RWPE1 (cell line): ENCODE data around the gene INS.

Experiments used
- CTCF ChIA-PET: fragments of 350-600 bp; sonication (Branson Sonifier 250); formaldehyde crosslinking; extraction: SDS; loops from one replicate; lab custom pipeline; 2021; lab: Yijun Ruan, JAX
- POLR2A ChIA-PET: fragments of 400-600 bp; formaldehyde crosslinking; extraction: SDS; loops from one replicate; lab custom pipeline; 2020; ENCODE audit warnings: antibody characterized with exemption; ENCODE audit not compliant: low non-redundant PET; lab: Yijun Ruan, JAX
- DNase-seq: peaks from one replicate; pipeline ENCODE4 v3.0.0; 2012; ENCODE audit warnings: low spot score
- H3K27ac ChIP-seq: fragments of 450-650 bp; 2 replicates; pipeline ENCODE4 v1.5.1; 2017
- TF ChIP-seq, protein P1 (sequence below): fragments of 450-650 bp; conservative IDR thresholded peaks from 2 replicates; pipeline ENCODE4 v1.5.1; 2017; ENCODE audit warnings: low read depth, mild to moderate bottlenecking

The INS gene

DNA sequence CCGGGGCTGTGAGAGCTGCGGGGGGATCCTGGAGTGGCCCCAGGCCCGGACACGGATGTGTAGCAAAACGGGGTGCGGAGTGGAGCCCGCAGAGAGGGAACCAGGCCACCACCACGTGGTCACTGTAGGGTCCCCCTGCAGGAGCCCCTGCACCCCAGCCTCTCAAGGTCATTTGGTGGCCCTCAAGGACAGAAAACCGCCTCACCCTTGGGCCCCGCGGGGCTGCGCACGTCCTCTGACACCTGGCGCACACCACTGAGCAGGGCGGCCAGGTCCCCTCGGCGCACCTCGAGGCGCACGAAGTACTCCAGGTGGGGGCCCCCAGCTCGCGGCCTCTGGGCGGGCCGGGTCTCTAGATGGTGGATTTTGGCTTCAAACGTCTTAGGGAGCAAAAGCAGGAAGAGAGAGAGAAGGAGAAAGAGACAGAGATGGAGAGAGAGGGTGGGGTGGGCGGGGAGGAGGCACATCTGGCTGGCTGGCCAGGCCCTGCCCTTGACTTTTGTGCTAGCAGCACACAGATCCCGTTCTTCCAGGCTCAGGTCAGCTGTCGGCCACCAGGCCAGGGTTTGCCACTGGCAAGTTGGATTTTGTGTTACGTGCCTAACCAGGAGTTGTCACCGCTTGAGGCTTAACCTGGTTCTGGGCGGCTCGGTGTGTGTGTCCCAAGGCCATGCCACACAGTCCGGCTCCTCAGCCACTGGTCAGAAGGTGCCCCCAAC, 7.4 kb upstream of the INS start:
- DNase-seq = no peak
- ChIA-PET POLR2A (no interaction called here), CTCF (interaction anchor here (0.9 to 4.5 kb wide), 5 partner anchors 26 to 516 kb away, joined by 6 to 25 read pairs (median 6); no protein-coding TSS in a partner anchor)
- TF ChIP-seq, protein P1, sequence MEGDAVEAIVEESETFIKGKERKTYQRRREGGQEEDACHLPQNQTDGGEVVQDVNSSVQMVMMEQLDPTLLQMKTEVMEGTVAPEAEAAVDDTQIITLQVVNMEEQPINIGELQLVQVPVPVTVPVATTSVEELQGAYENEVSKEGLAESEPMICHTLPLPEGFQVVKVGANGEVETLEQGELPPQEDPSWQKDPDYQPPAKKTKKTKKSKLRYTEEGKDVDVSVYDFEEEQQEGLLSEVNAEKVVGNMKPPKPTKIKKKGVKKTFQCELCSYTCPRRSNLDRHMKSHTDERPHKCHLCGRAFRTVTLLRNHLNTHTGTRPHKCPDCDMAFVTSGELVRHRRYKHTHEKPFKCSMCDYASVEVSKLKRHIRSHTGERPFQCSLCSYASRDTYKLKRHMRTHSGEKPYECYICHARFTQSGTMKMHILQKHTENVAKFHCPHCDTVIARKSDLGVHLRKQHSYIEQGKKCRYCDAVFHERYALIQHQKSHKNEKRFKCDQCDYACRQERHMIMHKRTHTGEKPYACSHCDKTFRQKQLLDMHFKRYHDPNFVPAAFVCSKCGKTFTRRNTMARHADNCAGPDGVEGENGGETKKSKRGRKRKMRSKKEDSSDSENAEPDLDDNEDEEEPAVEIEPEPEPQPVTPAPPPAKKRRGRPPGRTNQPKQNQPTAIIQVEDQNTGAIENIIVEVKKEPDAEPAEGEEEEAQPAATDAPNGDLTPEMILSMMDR = no peak
- H3K27ac ChIP-seq = peak overlapping the region; percentile 30

DNA sequence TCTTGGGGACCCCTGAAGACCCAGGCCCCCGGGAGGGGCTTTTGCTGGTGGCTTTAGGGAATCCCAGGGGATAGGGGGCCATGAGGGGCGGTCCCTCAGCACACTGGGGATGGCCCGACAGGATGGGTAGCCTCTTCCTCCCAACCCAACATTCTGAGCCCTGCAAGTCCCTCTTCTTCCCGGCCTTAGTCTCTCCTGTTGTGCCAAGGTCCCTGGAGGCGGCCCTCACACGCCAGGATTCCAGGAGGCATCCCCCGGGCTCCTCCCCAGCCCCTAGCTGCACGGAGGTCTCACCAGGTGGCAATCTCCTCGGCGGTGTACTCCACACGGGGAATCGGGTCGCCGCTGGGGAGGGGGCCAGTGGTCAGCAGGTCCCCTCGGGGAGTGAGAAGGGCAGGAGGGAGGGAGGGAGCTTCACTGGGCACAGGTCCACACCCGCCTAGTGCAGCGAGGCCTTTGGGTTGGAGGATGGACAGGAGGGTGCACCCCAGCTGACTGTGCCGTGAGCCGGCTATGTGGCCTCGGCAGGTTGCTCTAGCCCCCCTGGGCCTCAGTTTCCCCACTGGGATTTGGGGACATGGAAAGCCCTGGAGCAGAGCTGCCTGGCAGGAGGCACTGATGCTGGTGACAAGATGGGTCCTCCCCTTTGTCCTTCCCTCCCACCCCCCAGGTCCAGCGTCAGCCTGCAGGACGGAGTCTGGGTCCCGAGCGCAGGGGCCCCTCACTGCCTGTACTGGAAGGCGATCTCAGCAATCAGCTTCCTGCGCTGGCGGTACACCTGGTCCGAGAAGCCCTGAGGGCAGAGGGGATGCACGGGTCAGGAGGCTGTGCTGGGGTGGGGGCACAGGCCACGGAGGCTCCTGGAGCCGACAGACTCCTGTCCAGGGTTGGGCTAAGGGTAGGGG, 6.4 kb upstream of the INS start:
- TF ChIP-seq, protein P1 = no peak
- POLR2A ChIA-PET = no interaction called here

DNA sequence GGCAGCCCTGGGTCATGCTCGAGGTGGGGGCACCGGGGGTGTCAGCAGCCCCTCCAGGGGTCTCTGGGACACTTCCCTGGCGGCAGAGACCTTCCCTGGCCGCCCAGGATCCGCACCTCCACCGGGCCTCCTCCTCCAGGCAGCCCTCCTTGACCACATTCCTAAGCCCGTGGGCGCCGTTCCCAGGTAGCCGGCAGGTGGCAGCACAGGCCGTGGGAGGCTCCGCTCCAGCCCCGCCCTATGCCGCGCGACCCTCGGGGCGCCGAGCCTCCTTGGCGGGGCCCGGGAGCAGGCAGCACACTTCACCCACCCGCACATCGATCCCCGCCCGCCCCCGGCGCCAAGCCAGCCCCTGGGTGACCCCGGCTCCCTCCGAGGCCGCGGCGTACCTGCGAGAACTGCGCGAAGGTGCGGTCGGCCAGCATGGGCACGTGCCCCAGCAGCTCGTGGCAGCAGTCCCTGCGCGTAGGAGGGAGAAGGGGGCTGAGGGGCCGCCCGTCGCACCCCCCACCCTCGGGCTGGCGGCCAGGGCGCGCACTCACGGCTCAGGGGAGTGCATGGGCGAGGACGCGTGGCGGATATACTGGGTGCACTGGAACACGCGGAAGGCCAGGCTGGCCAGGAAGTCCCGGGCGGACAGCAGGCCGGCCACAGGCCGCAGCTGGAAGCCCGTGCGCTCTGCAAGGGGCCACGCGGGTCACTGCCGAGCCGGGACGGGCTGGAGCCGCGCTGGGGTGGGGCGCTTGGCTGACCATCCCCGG, 5.3 kb upstream of the INS start:
- H3K27ac ChIP-seq = 0 out of 2 replicates have a peak overlapping the region, but pooled peaks have one; percentile 16
- no peak for DNase-seq
- POLR2A ChIA-PET = no interaction called here
- TF ChIP-seq, protein P1 = peak; percentile 81
- CTCF ChIA-PET = interaction anchor here (0.8 to 4.5 kb wide), 6 partner anchors 11 to 726 kb away, joined by 3 to 25 read pairs (median 4); no protein-coding TSS in a partner anchor

More for the DNA sequence above, 6.4 kb upstream of the INS start:
- peak overlapping the region; percentile 16; the same call in 1 of the 2 replicates for H3K27ac ChIP-seq
- DNase-seq = no peak
- CTCF ChIA-PET = interaction anchor here (0.8 to 4.5 kb wide), 6 partner anchors 27 to 724 kb away, joined by 3 to 25 read pairs (median 6); no protein-coding TSS in a partner anchor

DNA sequence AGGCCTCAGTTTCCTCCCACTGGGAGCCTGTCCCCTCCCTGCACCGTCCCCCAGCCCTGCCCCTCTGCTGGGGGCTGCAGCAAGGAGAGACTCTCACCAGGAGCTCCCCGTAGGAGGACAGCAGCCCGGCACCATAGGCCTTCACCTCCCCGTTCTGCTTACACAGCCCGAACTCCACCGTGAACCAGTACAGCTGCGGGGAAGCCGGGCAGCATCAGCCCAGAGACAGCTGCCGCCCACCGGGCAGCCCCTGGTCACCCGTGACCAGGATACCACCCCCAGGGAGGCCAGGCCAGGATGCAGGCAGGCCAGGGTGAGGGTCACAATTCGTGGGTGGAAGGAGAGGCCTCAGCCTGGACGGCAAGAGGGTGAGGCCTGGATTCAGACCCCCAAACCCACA, 4.6 kb upstream of the INS start:
- ChIA-PET CTCF (interaction anchor here (0.5 to 4.5 kb wide), 7 partner anchors 10 to 1604 kb away, joined by 3 to 25 read pairs (median 4); partner anchors contain the start of gene TSPAN32), POLR2A (no interaction called here)
- no peak overlapping the region for H3K27ac ChIP-seq
- no peak for DNase-seq
- TF ChIP-seq, protein P1 = no peak

DNA sequence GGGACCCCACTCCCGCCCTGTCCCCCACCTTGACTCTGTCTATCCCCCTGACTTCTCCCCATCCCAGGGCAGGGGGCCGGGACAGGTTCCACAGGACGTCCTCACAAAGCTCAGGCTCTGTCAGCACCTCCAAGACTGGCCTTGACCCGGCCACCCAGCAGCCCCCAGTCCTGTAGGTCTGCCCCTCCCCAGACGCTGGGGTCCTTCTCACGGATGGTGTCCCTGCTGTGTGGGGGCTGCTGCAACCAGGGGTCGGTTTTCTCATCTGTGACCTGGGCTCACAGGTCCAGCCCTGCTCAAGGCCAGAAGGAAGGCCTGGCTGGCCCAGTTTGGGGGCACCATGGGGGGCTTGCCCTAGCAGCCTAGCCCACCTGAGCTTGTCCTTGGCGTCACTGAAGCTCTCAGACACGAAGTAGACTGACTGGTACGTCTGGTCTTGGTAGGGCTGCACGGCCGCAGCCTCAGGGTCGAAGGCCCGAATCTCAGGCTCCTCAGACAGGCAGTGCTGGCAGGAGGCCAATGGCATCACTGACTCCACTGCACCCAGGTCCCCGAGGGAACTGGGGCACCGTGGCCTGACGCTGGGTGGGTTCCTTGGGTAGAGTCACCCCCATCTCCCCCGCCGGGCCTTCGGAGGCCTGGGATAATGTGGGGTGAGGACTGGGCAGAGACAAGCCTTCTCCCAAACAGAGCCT, 4.0 kb upstream of the INS start:
- TF ChIP-seq, protein P1 = no peak
- H3K27ac ChIP-seq = no peak overlapping the region
- CTCF ChIA-PET = interaction anchor here (0.5 to 4.5 kb wide), 8 partner anchors 9 to 1603 kb away, joined by 3 to 25 read pairs (median 4); partner anchors contain the start of gene TSPAN32
- DNase-seq = no peak
- POLR2A ChIA-PET = no interaction called here
